Astrocyte (in vitro differentiated cells and primary cell): ENCODE measurements around the gene PIGC.

Experiments
- CTCF ChIP-seq: IDR thresholded peaks from 2 replicates; pipeline ENCODE4 v1.5.1; 2011; ENCODE audit warnings: low read depth, mild to moderate bottlenecking, inconsistent platforms, low read length, moderate library complexity; ENCODE audit not compliant: insufficient read depth
- EZH2 ChIP-seq: IDR thresholded peaks from 2 replicates; pipeline ENCODE4 v1.6.1; 2012; ENCODE audit warnings: mild to moderate bottlenecking, low read length, inconsistent platforms; ENCODE audit not compliant: insufficient read depth

- TF ChIP-seq CTCF = no peak
- no peak for TF ChIP-seq EZH2
Measured at GRCh38 chr1:172417557-172417956, 26.3 kb downstream of the PIGC start.
